H1 (cell line): ENCODE measurements around the gene KLHL30. TPM values are rescaled to one million over a fixed set of nuclear protein-coding genes. Genes with fewer than 3 reads are reported as not detected.

Experiments
- CTCF ChIA-PET: fragments of 300-600 bp; sonication (Branson Sonifier 250); formaldehyde crosslinking; loops from one replicate; lab custom pipeline; 2021; ENCODE audit not compliant: partially characterized antibody; lab: Charles Lee
- POLR2A ChIA-PET: fragments of 300-600 bp; sonication (Branson Sonifier 250); formaldehyde crosslinking; loops from one replicate; lab custom pipeline; 2021; ENCODE audit warnings: inconsistent platforms; ENCODE audit not compliant: partially characterized antibody; lab: Charles Lee
- DNase-seq, 2 experiments: peaks; one replicate each; pipeline versions ENCODE4 v3.0.0 to v3.0.0-alpha.2; 2010 to 2022; ENCODE audit warnings: low spot score in 2 of 2, low read depth in 1 of 2, mixed read lengths in 1 of 2
- FAIRE-seq: peaks from 2 replicates; lab custom pipeline; 2011; peaks lifted over from hg19 to GRCh38; lab: Jason Lieb, UNC
- H2AFZ ChIP-seq: 2 replicates; pipeline ENCODE4 v1.8.1; 2012; ENCODE audit warnings: low read length, inconsistent platforms
- H2AK5ac ChIP-seq: 2 replicates; pipeline ENCODE4 v1.6.1; 2013; ENCODE audit warnings: low read depth, low read length
- H2BK120ac ChIP-seq: replicated peaks from 2 replicates; pipeline ENCODE3; 2013; ENCODE audit warnings: low read depth, low read length, inconsistent platforms
- H2BK12ac ChIP-seq: 2 replicates; pipeline ENCODE4 v1.6.1; 2013; ENCODE audit warnings: low read depth, low read length
- H2BK15ac ChIP-seq: 2 replicates; pipeline ENCODE4 v1.6.1; 2013; ENCODE audit warnings: low read length
- H2BK20ac ChIP-seq: 2 replicates; pipeline ENCODE4 v1.6.1; 2013; ENCODE audit warnings: low read length
- H2BK5ac ChIP-seq: 2 replicates; pipeline ENCODE4 v1.6.1; 2013; ENCODE audit warnings: low read depth, low read length
- H3K14ac ChIP-seq: 2 replicates; pipeline ENCODE4 v1.6.1; 2013; ENCODE audit warnings: inconsistent platforms; ENCODE audit not compliant: insufficient read length
- H3K18ac ChIP-seq: 2 replicates; pipeline ENCODE4 v1.6.1; 2013; ENCODE audit warnings: low read length; ENCODE audit errors: extremely low read depth
- H3K23ac ChIP-seq: 2 replicates; pipeline ENCODE4 v1.6.1; 2013; ENCODE audit warnings: inconsistent platforms; ENCODE audit not compliant: insufficient read length
- H3K23me2 ChIP-seq: 2 replicates; pipeline ENCODE4 v1.6.1; 2013; ENCODE audit warnings: low read depth, low read length
- H3K27ac ChIP-seq: 2 replicates; pipeline ENCODE4 v1.6.1; 2011; ENCODE audit warnings: low read depth, low read length, inconsistent platforms
- H3K27me3 ChIP-seq, 4 experiments: replicated peaks in 1 of 4; 1 replicate in 1 of 4; 2 replicates in 3 of 4; pipeline versions ENCODE4 v1.6.1 to v1.8.1; 2011 to 2013; ENCODE audit warnings: low read length in 3 of 4, mild to moderate bottlenecking in 3 of 4, inconsistent platforms in 2 of 4, mixed read lengths in 2 of 4, moderate library complexity in 1 of 4; ENCODE audit not compliant: control insufficient read depth in 3 of 4, insufficient read depth in 3 of 4; ENCODE audit errors: extremely low read depth in 1 of 4
- H3K36me3 ChIP-seq, 4 experiments: 2 replicates each; pipeline versions ENCODE4 v1.6.1 to v1.8.1; 2011 to 2013; ENCODE audit warnings: mild to moderate bottlenecking in 4 of 4, low read length in 3 of 4, moderate library complexity in 2 of 4, control low read depth in 1 of 4, inconsistent platforms in 1 of 4; ENCODE audit not compliant: insufficient read depth in 4 of 4, control insufficient read depth in 2 of 4
- H3K4ac ChIP-seq: replicated peaks from 2 replicates; pipeline ENCODE3; 2013; ENCODE audit warnings: low read length, low read depth, mixed read lengths, inconsistent platforms; ENCODE audit not compliant: insufficient read length
- H3K4me1 ChIP-seq, 4 experiments: replicated peaks in 1 of 4; 1 replicate in 1 of 4; 2 replicates in 3 of 4; pipeline versions ENCODE4 v1.6.1 to v1.8.1; 2011 to 2013; ENCODE audit warnings: low read length in 3 of 4, inconsistent platforms in 2 of 4, mixed read lengths in 1 of 4; ENCODE audit not compliant: insufficient read depth in 4 of 4, control insufficient read depth in 3 of 4
- H3K4me2 ChIP-seq, 2 experiments: 2 replicates each; pipeline versions ENCODE4 v1.6.1 to v1.8.1; 2011 to 2013; ENCODE audit warnings: low read depth in 2 of 2, low read length in 2 of 2, control low read depth in 1 of 2, inconsistent platforms in 1 of 2, mild to moderate bottlenecking in 1 of 2; ENCODE audit not compliant: insufficient read depth in 1 of 2
- H3K4me3 ChIP-seq, 4 experiments: fragments of 200-600, 300-600 bp in 1 of 4; sonication (generic), shearing (Covaris generic), sonication (Bioruptor Twin) in 1 of 4; 2 replicates each; pipeline versions ENCODE4 v1.5.1 to v1.8.1; 2011 to 2016; ENCODE audit warnings: low read length in 4 of 4, low read depth in 3 of 4, control low read depth in 2 of 4, inconsistent platforms in 2 of 4, mild to moderate bottlenecking in 2 of 4, mixed read lengths in 1 of 4, moderate library complexity in 1 of 4; ENCODE audit not compliant: insufficient read depth in 2 of 4; ENCODE audit errors: extremely low read depth in 1 of 4
- H3K56ac ChIP-seq: replicated peaks from 2 replicates; pipeline ENCODE3; 2013; ENCODE audit warnings: low read depth, mild to moderate bottlenecking, mixed read lengths, low read length, inconsistent platforms; ENCODE audit not compliant: insufficient read length
- H3K79me1 ChIP-seq: 2 replicates; pipeline ENCODE4 v1.6.1; 2013; ENCODE audit warnings: low read depth, low read length, control low read depth
- H3K79me2 ChIP-seq, 2 experiments: 2 replicates each; pipeline versions ENCODE4 v1.6.1 to v1.8.1; 2012 to 2013; ENCODE audit warnings: low read length in 2 of 2, mild to moderate bottlenecking in 2 of 2, inconsistent platforms in 1 of 2; ENCODE audit not compliant: insufficient read depth in 2 of 2, control insufficient read depth in 1 of 2
- H3K9ac ChIP-seq, 4 experiments: replicated peaks in 1 of 4; 1 replicate in 1 of 4; 2 replicates in 3 of 4; pipeline versions ENCODE4 v1.6.1 to v1.8.1; 2011 to 2013; ENCODE audit warnings: low read depth in 3 of 4, low read length in 3 of 4, control low read depth in 2 of 4, mild to moderate bottlenecking in 2 of 4, moderate library complexity in 2 of 4, inconsistent platforms in 1 of 4; ENCODE audit errors: extremely low read depth in 1 of 4
- H3K9me3 ChIP-seq, 2 experiments: 2 replicates each; pipeline versions ENCODE4 v1.6.1 to v1.8.1; 2012 to 2013; ENCODE audit warnings: mild to moderate bottlenecking in 2 of 2, moderate library complexity in 2 of 2, control low read depth in 1 of 2, inconsistent platforms in 1 of 2, low read depth in 1 of 2, low read length in 1 of 2, mixed read lengths in 1 of 2; ENCODE audit not compliant: insufficient read depth in 2 of 2
- H4K20me1 ChIP-seq, 2 experiments: replicated peaks in 1 of 2; 2 replicates each; pipeline versions ENCODE3 to v1.8.1; 2011 to 2013; ENCODE audit warnings: inconsistent platforms in 2 of 2, low read length in 2 of 2, mild to moderate bottlenecking in 1 of 2; ENCODE audit not compliant: insufficient read depth in 2 of 2, control insufficient read depth in 1 of 2
- H4K5ac ChIP-seq: 2 replicates; pipeline ENCODE4 v1.6.1; 2013; ENCODE audit warnings: low read length, low read depth, mixed read lengths, inconsistent platforms; ENCODE audit not compliant: insufficient read length
- H4K8ac ChIP-seq: 2 replicates; pipeline ENCODE4 v1.8.0; 2013; ENCODE audit warnings: mild to moderate bottlenecking, moderate library complexity, low read length, inconsistent platforms; ENCODE audit not compliant: insufficient read depth; ENCODE audit errors: extremely low read depth
- H4K91ac ChIP-seq: replicated peaks from 2 replicates; pipeline ENCODE3; 2013; ENCODE audit warnings: low read length, mixed read lengths, inconsistent platforms; ENCODE audit not compliant: insufficient read length
- CTBP2 ChIP-seq: IDR thresholded peaks from 2 replicates; pipeline ENCODE4 v1.7.0; 2011; ENCODE audit warnings: borderline replicate concordance, mild to moderate bottlenecking, moderate library complexity, mixed read lengths, low read length; ENCODE audit not compliant: insufficient read depth, insufficient read length
- RNF2 ChIP-seq: fragments of 200-900, 300-1000 bp; sonication (generic); IDR thresholded peaks from 2 replicates; pipeline ENCODE4 v1.7.1; 2016; ENCODE audit warnings: borderline replicate concordance, low read depth, mild to moderate bottlenecking, antibody characterized with exemption, low read length; ENCODE audit not compliant: poor library complexity, severe bottlenecking; ENCODE audit errors: missing control alignments
- WGBS, 2 experiments: shearing (Covaris generic) in 1 of 2; methylation state at CpG; one replicate each; pipeline versions ENCODE4 v1.1.6 to v1.1.7; 2013 to 2015; ENCODE audit warnings: low lambda C conversion rate in 2 of 2, mixed read lengths in 2 of 2, inconsistent platforms in 1 of 2, low coverage in 1 of 2, missing lambda C conversion rate in 1 of 2; ENCODE audit not compliant: insufficient replicate concordance in 2 of 2, insufficient coverage in 1 of 2, insufficient read length in 1 of 2; ENCODE audit errors: extremely low coverage in 1 of 2, missing lambda C conversion rate in 1 of 2; 5-methylcytosine and 5-hydroxymethylcytosine counted together
- polyA plus RNA-seq, 7 experiments: library from polyadenylated mRNA; depleted of rRNA in 3 of 7; stranded (reverse) in 5 of 7; unstranded in 2 of 7; fragments of >200 nt in 5 of 7; fragments of 200-250 nt in 2 of 7; gene quantifications; 1 replicate in 5 of 7; 2 replicates in 1 of 7; 4 replicates in 1 of 7; pipeline versions ENCODE4 v1.2.1 to v1.2.3, GENCODE V29; 2011 to 2013; ENCODE audit warnings: missing spikeins in 2 of 7, mixed read lengths in 2 of 7
- total RNA-seq: library from RNA; stranded (reverse); fragmentation: NEBNext Ultra II Directional; extraction: Animal tissue kit (Norgen Biotek cat#: 25700); gene quantifications from 2 replicates; pipeline ENCODE4 v1.2.1, GENCODE V29; 2021

KLHL30 gene
- total and polyA plus RNA-seq, 2 of the 8 experiments (the other 6 are each of a cell fraction or from before 2014, with no cell fraction given), result not detected

GRCh38 chr2:238123218-238123971, 15.1 kb upstream of the KLHL30 start:
- H3K9ac ChIP-seq, result no peak overlapping the region
- no peak overlapping the region for H3K18ac ChIP-seq
- CTCF ChIA-PET, result interaction anchor here (0.6 to 1.0 kb wide), 3 partner anchors 11 to 199 kb away, joined by 3 read pairs; no protein-coding TSS in a partner anchor
- no peak overlapping the region for H3K14ac ChIP-seq
- no peak overlapping the region for H2AK5ac ChIP-seq
- WGBS, 2 experiments, result 76% methylated on average over 15 of the region's 22 CpGs; no CpG with 5 or more reads in 1 of the 2 experiments
- TF ChIP-seq RNF2 (no peak), CTBP2 (no peak)
- H3K56ac ChIP-seq, result no peak overlapping the region
- no peaks in the 10 kb centered on the region; a peak in 1 of 8 replicates for H3K36me3 ChIP-seq
- FAIRE-seq (no peak), DNase-seq (no peak)
- no peak overlapping the region for H2BK15ac ChIP-seq
- H3K9me3 ChIP-seq, result 0 out of 4 replicates have a peak, but pooled peaks cover 0 to 4% of the 10 kb centered on the region in 2 experiments
- H3K79me1 ChIP-seq, result no peaks in the 10 kb centered on the region
- H3K4me2 ChIP-seq, result no peak overlapping the region
- H3K23me2 ChIP-seq, result peaks cover 25% of the 10 kb centered on the region
- peak overlapping the region; percentile 39; the same call in 1 of the 2 replicates for H2BK5ac ChIP-seq
- no peak overlapping the region for H4K5ac ChIP-seq
- no peak overlapping the region for H3K4me3 ChIP-seq
- H3K79me2 ChIP-seq, result no peaks in the 10 kb centered on the region
- H3K27me3 ChIP-seq, result no peaks in the 10 kb centered on the region; a peak in 1 of 7 replicates
- H2AFZ ChIP-seq, result no peak overlapping the region
- no peak overlapping the region for H2BK12ac ChIP-seq
- H4K8ac ChIP-seq, result peak overlapping the region; percentile 2
- no peak overlapping the region for H2BK20ac ChIP-seq
- no peak overlapping the region for H3K4ac ChIP-seq
- peaks cover 0 to 14% of the 10 kb centered on the region in 2 experiments for H4K20me1 ChIP-seq
- H3K23ac ChIP-seq, result no peak overlapping the region
- H3K4me1 ChIP-seq, result peaks cover 0 to 12% (median 2%) of the 10 kb centered on the region in 4 experiments; a peak in 3 of 7 replicates
- POLR2A ChIA-PET, result interaction anchor here (0.9 kb wide), 1 partner anchor 14 kb away, joined by 3 read pairs; no protein-coding TSS in a partner anchor
- no peak overlapping the region for H2BK120ac ChIP-seq
- H4K91ac ChIP-seq, result no peak overlapping the region
- H3K27ac ChIP-seq, result no peak overlapping the region
